HUDEP-2 (cell line): ENCODE data around the gene TCF12.
A peak's percentile ranks its signal among the peaks of the same experiment; 100 is the strongest.
"Not testable (repeated sequence)": the region's sequence is repeated elsewhere in the genome, so short reads cannot be mapped to it uniquely, and the experiment has no call there.

Experiments used
- DNase-seq, 76 experiments: peaks; one replicate each; lab custom pipeline; 2025; ENCODE audit not compliant: unreplicated experiment in 76 of 76; lab: John Stamatoyannopoulos, UW

Gene TCF12

GRCh38 chr15:57118013-57118799 lies 199.8 kb downstream of the TCF12 start:
- no peak for DNase-seq

GRCh38 chr15:57122080-57122840 lies 203.8 kb downstream of the TCF12 start:
- DNase-seq = no peak

- no peak for DNase-seq
These were observed 205.6 kb downstream of the TCF12 start for GRCh38 chr15:57124036-57124435.

GRCh38 chr15:57129064-57129463 lies 210.6 kb downstream of the TCF12 start:
- DNase-seq = no peak

- no peak for DNase-seq
These were observed 212.5 kb downstream of the TCF12 start for GRCh38 chr15:57130956-57131355.

GRCh38 chr15:57133127-57133968 lies 214.9 kb downstream of the TCF12 start:
- DNase-seq = no peak

GRCh38 chr15:57134071-57134605 lies 215.7 kb downstream of the TCF12 start:
- DNase-seq = no peak

GRCh38 chr15:57134851-57135250 lies 216.4 kb downstream of the TCF12 start:
- DNase-seq = no peak

- no peak for DNase-seq
These were observed 217.4 kb downstream of the TCF12 start for GRCh38 chr15:57135800-57136199.

- DNase-seq = peak in 21 of 76 experiments; percentile 2 to 38 (median 22)
These were observed 219.9 kb downstream of the TCF12 start for GRCh38 chr15:57138349-57138788.

GRCh38 chr15:57143511-57144078 lies 225.2 kb downstream of the TCF12 start:
- DNase-seq = peak in 38 of 76 experiments; percentile 3 to 78 (median 38)

GRCh38 chr15:57144448-57144847 lies 226.0 kb downstream of the TCF12 start:
- DNase-seq = no peak

- peak in 19 of 76 experiments; percentile 1 to 44 (median 21) for DNase-seq
These were observed 228.2 kb downstream of the TCF12 start for GRCh38 chr15:57146506-57147201.

- no peak for DNase-seq
These were observed 229.2 kb downstream of the TCF12 start for GRCh38 chr15:57147621-57148020.

GRCh38 chr15:57148262-57148661 lies 229.8 kb downstream of the TCF12 start:
- DNase-seq = no peak

- no peak for DNase-seq
These were observed 230.8 kb downstream of the TCF12 start for GRCh38 chr15:57149196-57149595.

- no peak for DNase-seq
These were observed 231.8 kb downstream of the TCF12 start for GRCh38 chr15:57150066-57150865.

- not testable (repeated sequence) for DNase-seq
These were observed 232.4 kb downstream of the TCF12 start for GRCh38 chr15:57150866-57151203.

- no peak for DNase-seq
These were observed 233.7 kb downstream of the TCF12 start for GRCh38 chr15:57152133-57152532.
